ENCODE measurements around the gene XKR3.

XKR3 gene

GRCh38 chr22:16829985-16830384 is 4.8 kb upstream of the XKR3 start:
- Histone ChIP-seq H3K27me3 (no peaks in the 10 kb centered on the region), H3K36me3 (no peaks in the 10 kb centered on the region), H3K27ac (no peak overlapping the region), H3K4me3 (ENCODE audit: low read depth in 1 of 2, low read length in 1 of 2) (no peak overlapping the region), H3K9me3 (no peaks in the 10 kb centered on the region), H3K4me1 (ENCODE audit: control insufficient read depth in 1 of 2, insufficient read depth in 1 of 2, low read depth in 1 of 2, low read length in 1 of 2) (peaks cover 21 to 23% of the 10 kb centered on the region in 2 experiments)
- no peak for TF ChIP-seq CTCF (IDR thresholded peaks at IDR 0.05)

GRCh38 chr22:16828876-16829275 is 3.7 kb upstream of the XKR3 start:
- Histone ChIP-seq H3K4me3 (ENCODE audit: low read depth in 1 of 2, low read length in 1 of 2) (no peak overlapping the region), H3K36me3 (no peaks in the 10 kb centered on the region), H3K9me3 (no peaks in the 10 kb centered on the region), H3K27ac (no peak overlapping the region), H3K27me3 (no peaks in the 10 kb centered on the region), H3K4me1 (ENCODE audit: control insufficient read depth in 1 of 2, insufficient read depth in 1 of 2, low read depth in 1 of 2, low read length in 1 of 2) (peaks cover 18 to 23% of the 10 kb centered on the region in 2 experiments)
- no peak for TF ChIP-seq CTCF (IDR thresholded peaks at IDR 0.05)

- H3K27ac ChIP-seq: no peak overlapping the region
- H3K4me1 ChIP-seq (ENCODE audit: control insufficient read depth in 1 of 2, insufficient read depth in 1 of 2, low read depth in 1 of 2, low read length in 1 of 2): peaks cover 16 to 22% of the 10 kb centered on the region in 2 experiments
- no peaks in the 10 kb centered on the region for H3K9me3 ChIP-seq
- no peaks in the 10 kb centered on the region for H3K27me3 ChIP-seq
- no peak for TF ChIP-seq CTCF (IDR thresholded peaks at IDR 0.05)
- H3K36me3 ChIP-seq: no peaks in the 10 kb centered on the region
- H3K4me3 ChIP-seq (ENCODE audit: low read depth in 1 of 2, low read length in 1 of 2): no peak overlapping the region
Observed at GRCh38 chr22:16827506-16827905, 2.3 kb upstream of the XKR3 start.

DNA sequence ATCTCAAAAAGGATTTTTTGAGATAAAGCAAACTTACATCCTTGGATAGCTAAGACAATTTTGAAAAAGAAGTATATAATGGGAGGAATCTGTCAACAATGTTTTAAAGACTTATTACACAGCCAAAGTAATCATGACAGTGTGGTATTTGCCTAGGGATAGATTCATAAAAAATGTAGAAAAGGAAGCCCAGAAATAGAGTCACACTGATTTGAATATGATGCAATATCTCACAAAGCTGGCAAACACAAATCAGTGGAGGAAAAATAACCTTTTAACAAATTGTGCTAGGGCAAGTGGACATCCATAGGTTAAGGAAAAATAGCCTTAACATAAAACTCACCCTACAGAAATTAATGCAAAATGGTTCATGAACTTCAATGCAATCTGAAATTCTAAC is 6.0 kb downstream of the XKR3 start:
- H3K27me3 ChIP-seq: no peaks in the 10 kb centered on the region
- no peaks in the 10 kb centered on the region for H3K9me3 ChIP-seq
- H3K4me1 ChIP-seq (ENCODE audit: control insufficient read depth in 1 of 2, insufficient read depth in 1 of 2, low read depth in 1 of 2, low read length in 1 of 2): peaks cover under 1 to 12% of the 10 kb centered on the region in 2 experiments
- no peaks in the 10 kb centered on the region for H3K36me3 ChIP-seq
- TF ChIP-seq CTCF (IDR thresholded peaks at IDR 0.05): no peak
- H3K4me3 ChIP-seq (ENCODE audit: low read depth in 1 of 2, low read length in 1 of 2): no peak overlapping the region
- H3K27ac ChIP-seq: no peak overlapping the region

- no peak overlapping the region for H3K27ac ChIP-seq
- peaks cover 0 to 6% of the 10 kb centered on the region in 2 experiments for H3K4me1 ChIP-seq (ENCODE audit: control insufficient read depth in 1 of 2, insufficient read depth in 1 of 2, low read depth in 1 of 2, low read length in 1 of 2)
- no peaks in the 10 kb centered on the region for H3K9me3 ChIP-seq
- no peaks in the 10 kb centered on the region for H3K36me3 ChIP-seq
- TF ChIP-seq CTCF (IDR thresholded peaks at IDR 0.05): no peak
- no peaks in the 10 kb centered on the region for H3K27me3 ChIP-seq
- H3K4me3 ChIP-seq (ENCODE audit: low read depth in 1 of 2, low read length in 1 of 2): no peak overlapping the region
Observed at GRCh38 chr22:16818538-16818937, 6.7 kb downstream of the XKR3 start.

DNA sequence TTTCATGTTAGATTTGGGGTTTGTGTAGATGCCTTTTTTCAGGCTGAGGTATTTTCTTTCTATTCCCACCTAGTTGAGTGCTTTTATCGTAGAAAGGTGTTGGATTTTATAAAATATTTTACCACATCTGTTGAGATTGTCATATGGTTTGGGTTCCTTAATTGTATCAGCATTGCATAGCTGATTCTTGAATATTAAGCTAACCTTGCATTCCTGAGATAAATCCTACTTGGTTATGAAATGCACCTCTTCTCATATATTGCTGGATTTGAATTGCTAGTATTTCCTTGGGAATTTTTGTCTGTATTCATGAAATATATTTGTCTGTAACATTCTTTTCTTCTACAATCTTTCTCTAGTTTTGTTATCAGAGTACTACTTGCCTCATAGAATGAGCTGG is 10.1 kb downstream of the XKR3 start:
- no peaks in the 10 kb centered on the region for H3K36me3 ChIP-seq
- peaks cover 0 to 6% of the 10 kb centered on the region in 2 experiments for H3K4me1 ChIP-seq (ENCODE audit: control insufficient read depth in 1 of 2, insufficient read depth in 1 of 2, low read depth in 1 of 2, low read length in 1 of 2)
- H3K4me3 ChIP-seq (ENCODE audit: low read depth in 1 of 2, low read length in 1 of 2): no peak overlapping the region
- no peak for TF ChIP-seq CTCF (IDR thresholded peaks at IDR 0.05)
- no peaks in the 10 kb centered on the region for H3K9me3 ChIP-seq
- no peaks in the 10 kb centered on the region for H3K27me3 ChIP-seq
- no peak overlapping the region for H3K27ac ChIP-seq
